LNCaP clone FGC (cell line): ENCODE measurements around the gene IL15.
A peak's percentile ranks its signal among the peaks of the same experiment; 100 is the strongest.

ENCODE experiments used
- DNase-seq: peaks from one replicate; pipeline ENCODE4 v3.0.0-alpha.2; 2011; ENCODE audit warnings: low read depth
- H3K4me3 ChIP-seq: 2 replicates; pipeline ENCODE4 v1.5.1; 2011; ENCODE audit warnings: mild to moderate bottlenecking, low read depth, low read length, control low read depth
- CTCF ChIP-seq: IDR thresholded peaks from 2 replicates; pipeline ENCODE4 v1.5.1; 2012; ENCODE audit warnings: mild to moderate bottlenecking; ENCODE audit not compliant: control insufficient read depth, insufficient read depth; ENCODE audit errors: extremely low read depth

IL15 gene

GRCh38 chr4:141645611-141646340, 9.4 kb downstream of the IL15 start:
- no peak for TF ChIP-seq CTCF
- H3K4me3 ChIP-seq, result no peak overlapping the region
- DNase-seq, result no peak

GRCh38 chr4:141646969-141647368, 10.6 kb downstream of the IL15 start:
- no peak overlapping the region for H3K4me3 ChIP-seq
- DNase-seq, result no peak
- no peak for TF ChIP-seq CTCF

- no peak overlapping the region for H3K4me3 ChIP-seq
- TF ChIP-seq CTCF, result no peak
- no peak for DNase-seq
These were observed 11.6 kb downstream of the IL15 start for GRCh38 chr4:141647966-141648365.

GRCh38 chr4:141652161-141652778, 15.9 kb downstream of the IL15 start:
- no peak for DNase-seq
- H3K4me3 ChIP-seq, result no peak overlapping the region
- no peak for TF ChIP-seq CTCF

- DNase-seq, result no peak
- H3K4me3 ChIP-seq, result no peak overlapping the region
- TF ChIP-seq CTCF, result peak; percentile 63
These were observed 17.7 kb downstream of the IL15 start for GRCh38 chr4:141654098-141654497.

- no peak for DNase-seq
- no peak for TF ChIP-seq CTCF
- H3K4me3 ChIP-seq, result no peak overlapping the region
These were observed 19.6 kb downstream of the IL15 start for GRCh38 chr4:141656031-141656430.
